Posterior cingulate gyrus (tissue), 11 donors: Measurements from ENCODE around the gene GUCY1A1.
A peak's percentile ranks its signal among the peaks of the same experiment; 100 is the strongest.

Source experiments
- DNase-seq, 10 donors: peaks; one replicate each; pipeline versions ENCODE4 v3.0.0 to v3.0.0-alpha.2; 2020 to 2021; ENCODE audit warnings: mixed read lengths in 3 of 10
- intact Hi-C: fragments of 100-400 bp; cut with DNase I; formaldehyde crosslinking; loops from one replicate; pipeline ENCODE4 v1.15.1; 2023

The GUCY1A1 gene

GRCh38 chr4:155657985-155658680 lies 8.5 kb upstream of the GUCY1A1 start:
- no peak for DNase-seq
- intact Hi-C loops: no loop called here

DNA sequence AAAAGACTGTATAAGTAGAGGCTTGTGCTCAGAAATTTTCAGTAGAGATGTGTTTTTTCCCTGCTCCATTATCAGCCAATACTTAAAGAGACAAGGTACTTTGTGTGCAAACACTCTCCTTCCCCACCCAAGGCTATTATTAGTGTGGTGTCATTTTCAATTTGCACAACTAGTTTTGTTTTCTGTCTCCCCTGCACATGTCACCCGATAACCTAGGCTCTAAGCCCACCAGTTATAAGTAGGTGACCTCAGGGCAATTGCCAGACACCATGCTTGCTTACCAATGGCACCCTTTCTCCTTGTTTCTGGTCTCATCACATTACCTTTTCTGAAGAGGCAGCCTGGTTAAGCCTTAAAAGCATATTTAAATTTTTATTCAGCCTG lies 8.0 kb upstream of the GUCY1A1 start:
- DNase-seq: no peak
- intact Hi-C loops: no loop called here

- no peak for DNase-seq
- intact Hi-C loops: no loop called here
These were observed 7.5 kb upstream of the GUCY1A1 start for GRCh38 chr4:155659176-155659575.

DNA sequence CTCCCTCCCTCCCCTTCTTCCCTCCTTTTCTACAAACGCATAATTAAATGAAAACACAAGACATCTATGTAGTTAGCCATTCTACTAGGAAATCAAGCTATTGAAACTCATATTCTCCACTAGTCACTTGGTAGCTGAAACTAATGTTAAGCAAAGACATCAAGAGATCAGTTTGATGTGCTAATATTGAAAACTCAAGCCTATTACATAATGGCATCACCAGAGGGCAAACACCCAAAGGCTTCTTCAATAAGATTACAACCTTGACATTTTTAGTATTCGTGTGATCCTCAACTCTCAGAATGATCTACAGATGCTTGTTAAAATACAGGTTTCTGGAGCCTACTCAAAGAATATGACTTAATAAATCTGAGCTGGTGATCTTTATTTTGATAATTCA lies 6.2 kb upstream of the GUCY1A1 start:
- intact Hi-C loops: no loop called here
- no peak for DNase-seq

GRCh38 chr4:155665054-155665453 lies 1.6 kb upstream of the GUCY1A1 start:
- intact Hi-C loops: no loop called here
- no peak for DNase-seq

GRCh38 chr4:155667222-155667567 lies 547 bp downstream of the GUCY1A1 start:
- intact Hi-C loops: no loop called here
- peak in 8 of 10 donors; percentile 12 to 91 (median 48) for DNase-seq

- DNase-seq: peak; percentile 20 to 90 (median 36)
- intact Hi-C loops: no loop called here
These were observed 1.2 kb downstream of the GUCY1A1 start for GRCh38 chr4:155667568-155668511.

DNA sequence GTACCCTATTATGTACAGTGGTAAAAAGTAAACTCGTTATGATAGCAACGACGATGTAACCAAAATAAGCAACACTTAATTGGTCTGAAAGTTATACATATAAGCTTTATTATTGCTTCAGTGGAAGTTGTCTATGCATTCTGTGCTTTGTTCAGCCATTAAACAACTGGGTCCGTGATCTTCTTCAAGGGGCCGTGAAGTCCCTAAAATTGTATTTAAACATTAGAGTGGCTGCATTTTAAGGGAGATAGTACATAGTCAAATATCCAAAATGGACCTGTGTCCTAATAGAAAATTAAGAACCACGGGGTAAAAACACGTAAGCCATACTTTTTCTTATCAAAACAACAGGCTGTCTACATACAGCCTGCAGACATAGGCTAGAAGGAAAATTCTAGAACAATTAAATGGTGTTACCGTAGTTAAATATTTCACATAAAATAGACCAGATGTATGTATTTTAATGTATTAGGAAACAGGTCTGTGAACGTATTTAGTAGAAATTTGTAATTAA lies 2.1 kb downstream of the GUCY1A1 start:
- no peak for DNase-seq

DNA sequence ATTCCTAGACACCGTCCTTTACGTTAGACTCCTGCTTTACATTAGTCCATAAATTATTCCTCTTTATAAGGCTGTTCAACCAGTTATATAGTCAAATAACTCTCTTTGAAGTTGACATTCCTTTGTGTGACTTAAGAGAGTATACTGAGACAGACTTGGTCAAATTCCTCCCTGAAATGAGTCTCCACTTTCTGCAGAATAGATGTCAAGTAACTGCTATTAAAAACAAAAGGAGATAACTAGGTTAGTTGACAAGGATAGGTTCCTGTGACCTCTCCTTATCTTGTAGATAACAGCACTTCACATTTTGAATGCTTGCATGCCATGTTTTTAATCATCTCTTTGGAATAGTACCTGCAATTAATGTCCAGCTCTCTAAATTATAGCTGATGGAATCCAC lies 5.7 kb downstream of the GUCY1A1 start:
- no peak for DNase-seq
- intact Hi-C loops: no loop called here

More for the DNA sequence above, 2.1 kb downstream of the GUCY1A1 start:
- intact Hi-C loops: no loop called here

DNA sequence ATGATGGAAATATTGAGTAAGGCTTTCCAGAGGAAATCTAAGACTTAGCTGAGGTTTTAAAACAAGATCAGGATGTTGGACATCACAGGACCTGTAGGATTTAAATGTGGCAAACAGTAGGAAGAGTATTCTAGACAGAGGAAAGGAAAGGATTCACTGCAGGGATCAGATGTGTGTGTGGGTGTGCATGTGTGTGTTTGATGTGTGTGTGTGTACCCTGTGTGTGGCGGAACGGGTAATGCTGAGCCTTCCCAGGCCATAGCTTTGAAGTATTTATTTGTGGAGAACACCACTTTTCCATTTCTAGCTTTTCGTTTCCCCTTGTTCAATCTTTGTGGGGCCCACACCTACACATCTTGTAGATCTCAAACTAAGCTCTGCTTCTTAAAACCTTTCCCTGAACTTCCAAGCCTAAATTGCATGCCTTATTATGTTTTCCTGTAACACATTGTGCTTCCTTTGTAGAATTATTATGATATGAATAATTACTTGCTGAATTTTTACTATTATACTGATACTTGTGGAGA lies 6.9 kb downstream of the GUCY1A1 start:
- intact Hi-C loops: no loop called here
- no peak for DNase-seq

GRCh38 chr4:155674669-155675071 lies 8.0 kb downstream of the GUCY1A1 start:
- intact Hi-C loops: no loop called here
- DNase-seq: no peak

GRCh38 chr4:155675709-155676429 lies 9.2 kb downstream of the GUCY1A1 start:
- intact Hi-C loops: no loop called here
- no peak for DNase-seq

DNA sequence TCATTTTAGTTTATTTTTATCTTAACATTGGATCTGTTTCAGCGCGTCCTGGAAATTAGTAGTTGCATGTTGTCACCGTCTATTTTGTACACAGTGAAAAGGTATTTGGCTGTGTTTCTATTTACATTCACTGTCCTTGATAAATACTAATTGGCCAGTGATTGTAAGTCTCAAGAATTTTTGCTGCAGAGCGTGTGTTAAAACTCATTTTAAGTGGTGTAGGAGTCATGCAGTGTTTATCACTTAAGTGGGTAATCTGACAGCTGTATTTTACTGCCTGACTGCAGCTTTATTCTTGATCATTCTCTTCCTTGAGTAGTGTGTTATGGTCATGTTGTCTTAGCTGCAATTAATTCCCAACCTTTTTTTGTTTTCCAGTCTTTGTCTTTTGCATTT lies 9.8 kb downstream of the GUCY1A1 start:
- no peak for DNase-seq
- intact Hi-C loops: no loop called here

DNA sequence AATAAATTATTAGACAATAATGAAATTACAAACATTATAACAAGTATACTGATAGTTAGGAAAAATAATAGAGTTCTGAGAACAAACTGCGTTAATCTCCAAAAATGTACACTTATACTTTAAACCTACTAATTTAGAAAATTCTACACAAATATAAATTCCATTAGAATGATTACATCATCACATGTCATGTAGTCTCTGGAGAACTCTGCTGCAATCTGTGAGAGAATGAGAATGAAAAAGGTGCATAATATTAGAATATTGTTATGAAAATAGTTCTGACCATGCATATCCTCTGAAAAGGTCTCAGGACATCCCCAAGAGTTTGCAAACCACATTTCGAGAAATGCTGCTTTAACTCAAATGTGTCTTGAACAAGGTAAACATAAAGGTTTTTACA lies 11.4 kb downstream of the GUCY1A1 start:
- DNase-seq: no peak
- intact Hi-C loops: no loop called here

DNA sequence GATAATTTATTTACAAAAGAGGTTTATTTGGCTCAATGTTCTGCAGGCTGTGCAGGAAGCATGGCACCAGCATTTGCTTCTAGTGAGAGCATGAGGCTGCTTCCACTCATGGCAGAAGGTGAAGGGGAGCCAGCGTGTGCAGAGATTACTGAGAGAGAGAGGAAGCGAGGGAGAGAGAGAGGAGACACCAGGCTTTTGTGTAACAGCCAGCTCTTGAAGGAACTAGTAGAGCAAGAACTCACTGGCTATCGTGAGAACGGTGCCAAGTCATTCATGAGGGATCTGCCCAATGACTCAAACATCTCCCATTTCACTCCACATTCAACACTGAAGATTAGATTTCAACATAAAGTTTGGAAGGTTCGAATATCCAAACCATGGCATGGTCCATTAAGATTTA lies 12.7 kb downstream of the GUCY1A1 start:
- intact Hi-C loops: no loop called here
- DNase-seq: no peak

DNA sequence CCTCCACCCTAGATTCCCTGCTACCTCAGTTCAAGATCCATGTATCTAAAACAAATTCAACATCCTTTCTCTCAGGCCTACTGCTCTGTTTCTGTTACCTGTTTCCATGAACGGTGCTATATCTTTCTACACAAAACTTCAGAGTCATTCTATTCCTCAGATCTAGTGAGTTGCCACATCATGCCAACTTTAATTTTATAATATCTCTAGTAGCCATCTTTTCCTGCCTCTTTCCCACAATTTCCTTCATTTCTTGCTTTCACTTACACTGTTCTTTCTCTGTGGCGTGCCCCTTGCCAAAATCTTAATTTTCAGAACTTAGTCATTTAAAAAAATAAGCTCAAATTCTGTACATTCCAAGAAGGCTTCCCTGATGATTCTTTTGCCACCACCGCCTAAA lies 15.2 kb downstream of the GUCY1A1 start:
- intact Hi-C loops: no loop called here
- DNase-seq: no peak

- DNase-seq: no peak
- intact Hi-C loops: no loop called here
These were observed 17.8 kb downstream of the GUCY1A1 start for GRCh38 chr4:155684423-155684822.

GRCh38 chr4:155684892-155685541 lies 18.4 kb downstream of the GUCY1A1 start:
- intact Hi-C loops: no loop called here
- DNase-seq: no peak

DNA sequence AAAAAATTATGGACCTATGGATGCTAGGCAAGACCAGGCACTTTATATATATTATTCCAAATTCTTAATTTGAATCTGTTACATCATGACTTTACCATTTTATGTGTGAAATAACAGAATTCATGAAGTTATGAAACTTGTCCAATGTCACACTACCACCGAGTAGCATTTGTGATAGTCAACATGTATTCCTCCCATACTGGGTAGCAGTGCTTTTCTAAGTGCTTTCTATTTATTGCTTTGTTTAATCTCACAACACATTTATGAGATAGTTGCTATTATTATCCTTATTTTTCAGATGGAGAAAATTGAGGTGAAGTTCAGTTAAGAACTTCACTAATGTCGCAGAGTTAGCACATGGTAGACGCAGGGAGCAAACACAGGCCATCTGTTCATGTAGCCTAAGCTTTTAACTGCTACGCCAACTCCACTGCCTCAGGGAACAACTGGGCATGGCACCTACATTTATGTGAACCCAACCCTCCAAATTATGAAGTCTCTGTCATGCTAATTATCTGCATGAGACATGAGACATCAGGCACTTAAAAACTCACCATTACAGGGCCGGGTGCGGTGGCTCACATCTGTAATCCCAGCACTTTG lies 20.8 kb downstream of the GUCY1A1 start:
- DNase-seq: no peak
- intact Hi-C loops: no loop called here

DNA sequence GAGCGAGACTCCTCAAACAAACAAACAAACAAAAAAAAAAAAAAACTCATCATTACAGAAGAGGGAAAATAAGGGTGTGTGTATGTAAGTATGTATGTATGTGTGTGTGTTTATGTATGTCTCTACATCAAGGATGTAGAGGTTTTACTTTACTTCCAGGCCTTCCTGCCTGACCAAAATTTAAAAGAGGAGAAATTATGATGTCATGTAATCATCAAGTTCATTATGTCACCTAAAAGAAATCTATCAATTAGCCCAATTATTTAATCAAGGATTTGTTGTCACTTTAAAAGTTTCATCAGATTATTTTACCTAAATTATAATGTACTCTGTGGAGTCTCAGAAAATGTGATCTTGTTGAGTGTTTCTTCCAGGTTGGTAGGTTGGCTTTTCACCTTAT lies 21.6 kb downstream of the GUCY1A1 start:
- no peak for DNase-seq
- intact Hi-C loops: no loop called here
